K562 (cell line): ENCODE data around the gene MYO9A. TPM values are rescaled to one million over a fixed set of nuclear protein-coding genes. Genes with fewer than 3 reads are reported as not detected.

Experiments used
- E2F8 ChIP-seq: fragments of 450-650 bp; IDR thresholded peaks from 2 replicates; pipeline ENCODE4 v1.7.1; 2018; ENCODE audit warnings: mild to moderate bottlenecking, low read depth; ENCODE audit not compliant: partially characterized antibody
- KLF1 ChIP-seq: fragments of 450-650 bp; IDR thresholded peaks from 2 replicates; pipeline ENCODE4 v1.6.1; 2016; ENCODE audit warnings: missing genetic modification characterization, missing compliant biosample characterization
- TAF9B ChIP-seq: fragments of 450-650 bp; IDR thresholded peaks from 2 replicates; pipeline ENCODE4 v1.6.1; 2018; ENCODE audit warnings: mild to moderate bottlenecking; ENCODE audit not compliant: partially characterized antibody
- ZNF384 ChIP-seq: IDR thresholded peaks from 2 replicates; pipeline ENCODE4 v1.6.1; 2012; ENCODE audit warnings: low read depth, low read length, improper control_type of control experiment
- polyA plus RNA-seq, 8 experiments: library from polyadenylated mRNA; depleted of rRNA in 4 of 8; stranded (reverse) in 5 of 8; unstranded in 3 of 8; fragments of >200 nt; fragmentation: Nextera tagmentation in 2 of 8; fragmentation: Illumina TruSeq in 1 of 8; extraction: Ambion mirVana in 2 of 8; extraction: Trizol in 1 of 8; gene quantifications; 2 replicates each; pipeline versions ENCODE4 v1.2.1 to v1.2.3, GENCODE V29; 2011 to 2014; ENCODE audit warnings: inconsistent platforms in 1 of 8, missing spikeins in 1 of 8
- total RNA-seq, 7 experiments: library from RNA; depleted of rRNA in 6 of 7; stranded (reverse); fragments of >200 nt in 6 of 7; fragmentation: Illumina TruSeq in 2 of 7; extraction: Trizol in 2 of 7; gene quantifications; 2 replicates each; pipeline versions ENCODE4 v1.2.1 to v1.2.3, GENCODE V29; 2011 to 2021; ENCODE audit warnings: low replicate concordance in 1 of 7
- TF ChIP-seq, protein P1 (sequence below): fragments of 250-450 bp; sonication (Bioruptor Pico); IDR thresholded peaks from 2 replicates; pipeline ENCODE4 v1.5.0; 2021; ENCODE audit warnings: mild to moderate bottlenecking, moderate library complexity

Gene MYO9A
- total and polyA plus RNA-seq, 9 of the 15 experiments (the other 6 are each of a cell fraction or from before 2014, with no cell fraction given), result 1.9 to 15.4 (median 5.8) TPM

GRCh38 chr15:71925145-71925544, 192.8 kb downstream of the MYO9A start (continued):
- TF ChIP-seq E2F8, result no peak
- TF ChIP-seq, protein P1, sequence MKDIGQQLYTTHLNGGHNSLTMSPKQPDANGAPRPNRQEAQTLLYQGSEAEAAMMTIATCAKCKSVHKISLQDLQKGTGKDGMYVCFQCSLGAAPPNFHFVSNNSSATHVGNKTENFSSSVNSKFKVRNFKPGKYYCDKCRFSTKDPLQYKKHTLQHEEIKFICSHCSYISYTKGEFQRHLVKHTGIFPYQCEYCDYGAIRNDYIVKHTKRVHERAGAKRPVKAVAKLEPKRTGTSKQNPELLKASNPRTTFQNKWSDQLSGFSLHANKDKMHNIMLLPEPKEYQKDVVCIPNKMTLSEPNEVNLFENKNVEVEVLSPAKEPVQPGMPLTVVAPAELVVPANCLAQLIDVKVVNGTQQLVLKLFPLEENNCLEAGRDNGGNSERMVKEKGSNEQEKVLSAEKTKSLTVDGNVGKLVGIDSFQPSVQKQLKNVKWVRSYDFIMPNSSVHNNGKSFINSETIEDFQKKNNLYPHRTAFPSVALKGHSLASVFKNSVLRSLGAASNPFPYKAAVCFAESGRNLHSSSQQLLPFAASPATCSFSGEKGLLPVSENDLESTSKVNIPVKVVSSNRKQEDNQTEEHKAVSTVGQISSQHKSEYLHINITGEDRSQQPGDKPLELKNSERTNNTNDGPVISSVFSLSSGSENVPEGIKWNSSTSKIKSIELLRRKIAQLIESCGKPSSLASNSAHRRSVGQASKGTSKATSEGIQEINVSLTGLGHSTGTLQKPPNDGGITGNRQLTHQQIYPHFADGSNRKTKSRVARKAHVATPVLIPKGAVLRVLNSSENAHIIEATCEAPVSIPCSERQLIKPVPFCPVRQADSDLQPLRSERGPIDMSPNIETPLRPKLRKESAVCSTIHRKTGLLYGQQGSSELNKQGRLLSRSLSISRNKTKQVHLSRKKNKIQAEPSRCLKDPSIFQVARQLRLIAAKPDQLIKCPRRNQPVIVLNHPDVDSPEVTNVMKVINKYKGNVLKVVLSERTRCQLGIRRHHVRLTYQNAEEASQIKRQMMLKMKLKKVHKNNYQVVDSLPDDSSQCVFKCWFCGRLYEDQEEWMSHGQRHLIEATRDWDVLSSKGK (CRISPR knock-in tag), result no peak
- no peak for TF ChIP-seq TAF9B
- no peak for TF ChIP-seq ZNF384
- TF ChIP-seq KLF1 (tag), result no peak
